GM21423 (cell line): ENCODE measurements around the gene KCNT2.

ENCODE experiments used
- ATAC-seq: cut with Tn5 transposase; IDR thresholded peaks from one replicate; pipeline ENCODE4 v1.9.1; 2021; ENCODE audit warnings: mild to moderate bottlenecking, moderate library complexity; ENCODE audit not compliant: unreplicated experiment

Gene KCNT2

DNA sequence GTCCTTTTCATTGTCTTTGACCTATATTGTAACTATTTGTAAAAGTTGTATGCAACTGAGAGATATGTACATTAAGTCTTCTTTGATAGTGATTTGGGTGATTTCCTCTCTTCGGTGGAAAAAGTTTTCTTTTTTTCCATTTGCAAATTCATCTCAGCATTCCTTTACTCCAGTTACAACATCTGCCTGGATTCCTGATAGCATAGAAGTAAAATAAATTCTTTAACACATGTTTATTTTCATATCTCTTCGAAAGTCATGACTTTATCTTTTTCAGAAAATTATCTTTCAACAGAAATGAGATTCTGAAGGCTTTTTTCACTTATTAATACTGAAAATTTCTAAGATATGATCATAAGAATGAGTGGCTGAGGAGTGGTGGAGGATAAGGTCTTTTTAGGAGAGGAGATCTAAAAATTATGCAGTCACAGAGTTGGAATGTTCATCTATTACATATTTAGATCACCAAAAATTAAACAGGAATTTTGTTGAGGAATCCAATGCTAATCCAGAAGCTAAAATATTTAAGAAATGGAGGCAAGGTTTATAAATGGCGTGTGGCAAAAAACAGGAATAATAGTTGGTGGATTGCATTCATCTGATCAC, 400.5 kb downstream of the KCNT2 start:
- ATAC-seq: no peak

DNA sequence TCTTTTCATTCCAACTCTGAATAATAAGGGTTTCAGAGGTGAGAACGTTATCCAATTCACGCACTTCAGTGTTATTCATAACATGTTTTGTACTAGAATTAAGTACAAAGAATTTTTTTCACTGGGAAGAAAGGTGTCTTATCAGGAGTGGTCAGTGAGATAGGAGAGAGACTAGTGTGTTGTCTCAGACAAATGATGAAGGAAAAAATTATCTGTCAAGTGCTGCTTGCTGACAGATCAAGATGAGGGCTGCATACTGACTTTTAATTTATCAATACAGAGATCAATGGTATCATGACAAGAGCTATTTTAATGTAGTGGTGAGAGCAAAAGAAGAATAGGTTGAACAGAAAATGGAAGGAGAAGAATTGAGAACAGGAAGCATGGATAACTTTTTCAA, 402.4 kb downstream of the KCNT2 start:
- no peak for ATAC-seq

- no peak for ATAC-seq
Measured at GRCh38 chr1:196196486-196196885, 411.8 kb downstream of the KCNT2 start.

DNA sequence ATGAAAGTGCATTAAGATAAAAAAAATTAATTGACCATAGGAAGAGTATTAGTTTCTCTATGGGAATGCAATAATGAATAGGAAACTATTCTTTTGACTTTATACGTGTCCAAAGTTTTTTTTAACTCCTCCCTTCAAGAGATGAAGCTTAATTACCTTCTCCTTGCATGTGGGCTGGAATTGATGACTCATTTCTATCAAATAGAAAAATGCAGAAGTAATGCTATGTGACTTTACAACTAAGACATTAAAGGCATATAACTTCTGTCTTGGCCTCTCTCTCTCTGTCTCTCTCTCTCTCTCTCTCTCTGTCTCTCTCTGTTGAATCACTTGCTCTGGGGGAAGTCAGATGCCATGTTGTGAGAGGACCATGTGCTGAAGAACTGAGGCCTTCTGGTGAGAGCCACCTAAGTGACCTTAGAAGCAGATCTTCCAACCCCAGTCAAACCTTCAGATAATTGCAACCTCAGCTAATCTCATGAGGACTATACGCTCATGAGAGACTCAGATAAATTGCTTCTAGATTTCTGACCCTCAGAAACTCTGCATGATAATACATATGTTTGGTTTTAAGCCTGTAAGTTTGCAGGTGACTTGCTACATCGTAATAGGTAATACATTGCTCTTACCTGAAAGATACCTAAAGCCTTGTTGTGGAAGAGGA, 414.2 kb downstream of the KCNT2 start:
- no peak for ATAC-seq

DNA sequence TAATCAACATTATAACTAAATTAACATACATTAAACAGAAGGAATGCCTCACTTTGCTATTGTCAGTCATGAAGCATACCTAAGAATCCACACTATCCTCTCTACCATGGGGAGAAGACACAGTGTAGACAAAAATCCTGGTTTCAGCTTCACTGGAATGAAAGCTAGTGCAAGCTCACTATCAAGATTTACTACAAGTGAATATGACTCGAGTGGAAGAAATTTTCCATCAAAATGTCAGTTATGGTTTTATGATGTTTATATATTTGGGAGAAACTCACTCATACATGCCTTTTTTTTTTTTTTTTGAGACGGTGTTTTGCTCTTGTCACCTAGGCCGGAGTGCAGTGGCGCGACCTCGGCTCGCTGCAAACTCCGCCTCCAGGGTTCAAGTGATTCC, 424.3 kb downstream of the KCNT2 start:
- no peak for ATAC-seq

DNA sequence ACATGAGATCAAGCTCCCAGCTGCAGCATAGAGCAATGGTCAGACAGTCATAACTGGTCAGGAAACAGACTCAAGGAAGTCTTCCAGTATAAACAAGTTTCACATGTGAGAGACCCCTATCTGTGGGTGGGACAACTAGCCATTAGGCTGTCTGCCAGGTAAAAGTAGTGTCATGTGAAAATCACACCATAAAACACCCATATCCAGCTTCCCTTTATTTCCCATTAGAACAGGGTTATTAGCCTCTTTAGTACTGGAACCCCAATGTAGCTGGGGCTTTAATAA, 426.7 kb downstream of the KCNT2 start:
- no peak for ATAC-seq

GRCh38 chr1:196180847-196181593, 427.2 kb downstream of the KCNT2 start:
- no peak for ATAC-seq

- no peak for ATAC-seq
Measured at GRCh38 chr1:196178083-196178635, 430.1 kb downstream of the KCNT2 start.
